H9 (cell line): ENCODE data around the gene ZNF654. TPM values are rescaled to one million over a fixed set of nuclear protein-coding genes. Genes with fewer than 3 reads are reported as not detected.

Experiments
- DNase-seq: peaks from one replicate; pipeline ENCODE4 v3.0.0-alpha.2; 2017
- H2AFZ ChIP-seq: one replicate; pipeline ENCODE4 v1.6.1; 2013; ENCODE audit warnings: mild to moderate bottlenecking, low read length, control low read depth, moderate library complexity
- H2AK5ac ChIP-seq: 2 replicates; pipeline ENCODE4 v1.6.1; 2013; ENCODE audit warnings: low read length, control low read depth, mixed read lengths; ENCODE audit not compliant: insufficient read length
- H2BK120ac ChIP-seq: one replicate; pipeline ENCODE4 v1.6.1; 2013; ENCODE audit warnings: low read depth, mild to moderate bottlenecking, low read length, control low read depth, inconsistent platforms; ENCODE audit not compliant: poor library complexity, severe bottlenecking
- H2BK12ac ChIP-seq: 2 replicates; pipeline ENCODE4 v1.6.1; 2013; ENCODE audit warnings: low read length, control low read depth, mixed read lengths, low read depth; ENCODE audit not compliant: insufficient read length
- H2BK15ac ChIP-seq: 2 replicates; pipeline ENCODE4 v1.6.1; 2013; ENCODE audit warnings: low read depth, low read length, control low read depth
- H2BK20ac ChIP-seq: one replicate; pipeline ENCODE4 v1.6.1; 2013; ENCODE audit warnings: low read depth, mild to moderate bottlenecking, low read length, control low read depth, inconsistent platforms; ENCODE audit not compliant: poor library complexity, severe bottlenecking
- H2BK5ac ChIP-seq: 2 replicates; pipeline ENCODE4 v1.6.1; 2013; ENCODE audit warnings: low read length, control low read depth, mixed read lengths; ENCODE audit not compliant: insufficient read length
- H3K14ac ChIP-seq: 2 replicates; pipeline ENCODE4 v1.6.1; 2013; ENCODE audit warnings: low read length, control low read depth; ENCODE audit not compliant: insufficient read depth
- H3K18ac ChIP-seq: 2 replicates; pipeline ENCODE4 v1.6.1; 2013; ENCODE audit warnings: low read depth, mild to moderate bottlenecking, mixed read lengths, low read length, control low read depth; ENCODE audit not compliant: insufficient read length
- H3K23ac ChIP-seq: 2 replicates; pipeline ENCODE4 v1.6.1; 2013; ENCODE audit warnings: low read length, control low read depth, mixed read lengths, low read depth; ENCODE audit not compliant: insufficient read length
- H3K23me2 ChIP-seq: 2 replicates; pipeline ENCODE4 v1.6.1; 2013; ENCODE audit warnings: low read depth, mild to moderate bottlenecking, mixed read lengths, low read length, control low read depth; ENCODE audit not compliant: insufficient read length, poor library complexity, severe bottlenecking
- H3K27ac ChIP-seq: 2 replicates; pipeline ENCODE4 v1.5.1; 2013; ENCODE audit warnings: low read length, control low read depth, mixed read lengths, low read depth; ENCODE audit not compliant: insufficient read length
- H3K27me3 ChIP-seq: 2 replicates; pipeline ENCODE4 v1.6.1; 2013; ENCODE audit warnings: low read length, control low read depth, inconsistent platforms; ENCODE audit not compliant: insufficient read depth
- H3K4ac ChIP-seq: 2 replicates; pipeline ENCODE4 v1.6.1; 2013; ENCODE audit warnings: low read depth, mild to moderate bottlenecking, control low read depth, inconsistent platforms, low read length, moderate library complexity
- H3K4me1 ChIP-seq: 2 replicates; pipeline ENCODE4 v1.6.1; 2013; ENCODE audit warnings: low read length, control low read depth, inconsistent platforms; ENCODE audit not compliant: insufficient read depth
- H3K4me2 ChIP-seq: 2 replicates; pipeline ENCODE4 v1.6.1; 2013; ENCODE audit warnings: low read length, control low read depth, mixed read lengths; ENCODE audit not compliant: insufficient read length, insufficient read depth
- H3K56ac ChIP-seq: 2 replicates; pipeline ENCODE4 v1.6.1; 2013; ENCODE audit warnings: low read depth, mild to moderate bottlenecking, mixed read lengths, low read length, control low read depth; ENCODE audit not compliant: insufficient read length
- H3K79me1 ChIP-seq: 2 replicates; pipeline ENCODE4 v1.6.1; 2013; ENCODE audit warnings: low read depth, mild to moderate bottlenecking, moderate library complexity, low read length, control low read depth, inconsistent platforms; ENCODE audit not compliant: insufficient read depth, poor library complexity, severe bottlenecking
- H3K79me2 ChIP-seq: 2 replicates; pipeline ENCODE4 v1.6.1; 2013; ENCODE audit warnings: low read length, control low read depth, inconsistent platforms; ENCODE audit not compliant: insufficient read depth
- H3K9ac ChIP-seq: 2 replicates; pipeline ENCODE4 v1.6.1; 2013; ENCODE audit warnings: low read length, control low read depth, mixed read lengths; ENCODE audit not compliant: insufficient read length; ENCODE audit errors: extremely low read depth
- H3K9me3 ChIP-seq: one replicate; pipeline ENCODE4 v1.6.1; 2013; ENCODE audit warnings: low read depth, low read length, inconsistent platforms; ENCODE audit not compliant: control insufficient read depth
- H3T11ph ChIP-seq: one replicate; pipeline ENCODE4 v1.6.1; 2013; ENCODE audit warnings: mild to moderate bottlenecking, low read length, control low read depth, inconsistent platforms
- H4K20me1 ChIP-seq: one replicate; pipeline ENCODE4 v1.6.1; 2013; ENCODE audit not compliant: control insufficient read depth, insufficient read length, insufficient read depth
- H4K5ac ChIP-seq: 2 replicates; pipeline ENCODE4 v1.6.1; 2013; ENCODE audit warnings: low read depth, mild to moderate bottlenecking, mixed read lengths, low read length, control low read depth; ENCODE audit not compliant: insufficient read length
- H4K8ac ChIP-seq: replicated peaks from 2 replicates; pipeline ENCODE4 v1.6.1; 2013; ENCODE audit warnings: low read length, control low read depth, mixed read lengths, low read depth; ENCODE audit not compliant: insufficient read length
- H4K91ac ChIP-seq: 2 replicates; pipeline ENCODE4 v1.6.1; 2013; ENCODE audit warnings: low read depth, mild to moderate bottlenecking, moderate library complexity, mixed read lengths, low read length, control low read depth; ENCODE audit not compliant: insufficient read length
- H3K27ac Mint-ChIP-seq, 3 experiments: 2 replicates in 2 of 3; 3 replicates in 1 of 3; pipeline ENCODE4 v1.8.0; 2020 to 2021; ENCODE audit warnings: mixed read lengths in 3 of 3, mild to moderate bottlenecking in 1 of 3, moderate library complexity in 1 of 3
- H3K27me3 Mint-ChIP-seq: 2 replicates; pipeline ENCODE4 v1.8.0; 2021; ENCODE audit warnings: low read depth, mild to moderate bottlenecking, moderate library complexity, mixed read lengths
- H3K36me3 Mint-ChIP-seq, 3 experiments: 2 replicates in 2 of 3; 3 replicates in 1 of 3; pipeline ENCODE4 v1.8.0; 2020 to 2021; ENCODE audit warnings: low read depth in 3 of 3, mixed read lengths in 3 of 3; ENCODE audit not compliant: insufficient read depth in 1 of 3
- H3K4me1 Mint-ChIP-seq, 2 experiments: 2 replicates each; pipeline ENCODE4 v1.8.0; 2020; ENCODE audit warnings: mixed read lengths in 2 of 2
- H3K4me3 Mint-ChIP-seq, 2 experiments: 2 replicates in 1 of 2; 3 replicates in 1 of 2; pipeline ENCODE4 v1.8.0; 2020 to 2021; ENCODE audit warnings: mild to moderate bottlenecking in 2 of 2, mixed read lengths in 2 of 2, moderate library complexity in 1 of 2
- H3K9me3 Mint-ChIP-seq, 2 experiments: 2 replicates in 1 of 2; 3 replicates in 1 of 2; pipeline ENCODE4 v1.8.0; 2020; ENCODE audit warnings: mild to moderate bottlenecking in 2 of 2, mixed read lengths in 2 of 2, moderate library complexity in 1 of 2
- CTCF ChIP-seq: fragments of 200-600 bp; sonication (generic); conservative IDR thresholded peaks from 3 replicates; pipeline ENCODE4 v1.8.0; 2021; ENCODE audit warnings: antibody characterized with exemption, mild to moderate bottlenecking
- WGBS: extraction: QIAGEN DNeasy Blood & Tissue Kit; methylation state at CpG from one replicate; pipeline ENCODE4 v1.1.7; 2013; ENCODE audit warnings: missing lambda C conversion rate, low lambda C conversion rate, mixed read lengths; ENCODE audit not compliant: insufficient read length; ENCODE audit errors: extremely low coverage; 5-methylcytosine and 5-hydroxymethylcytosine counted together
- total RNA-seq: library from RNA; stranded (reverse); gene quantifications from 2 replicates; pipeline ENCODE4 v1.2.1, GENCODE V29; 2021

ZNF654 gene
- total RNA-seq, 1 experiment from 2014 or later: 8.7 TPM

- H3K4ac ChIP-seq: no peak overlapping the region
- no peak overlapping the region for H2AK5ac ChIP-seq
- H3K9ac ChIP-seq: no peak overlapping the region
- no peak overlapping the region for H4K91ac ChIP-seq
- TF ChIP-seq CTCF: no peak
- no peak overlapping the region for H2BK120ac ChIP-seq
- no peaks in the 10 kb centered on the region for H3K79me1 ChIP-seq
- H3K56ac ChIP-seq: no peak overlapping the region
- H3K9me3 Mint-ChIP-seq: peaks cover 0 to 7% of the 10 kb centered on the region in 2 experiments; a peak in 3 of 5 replicates
- H3K4me2 ChIP-seq: no peak overlapping the region
- H3K27me3 ChIP-seq: no peaks in the 10 kb centered on the region
- H3K23ac ChIP-seq: no peak overlapping the region
- H2BK12ac ChIP-seq: no peak overlapping the region
- no peak overlapping the region for H2BK20ac ChIP-seq
- H3K4me1 ChIP-seq: no peaks in the 10 kb centered on the region
- no peaks in the 10 kb centered on the region for H3K27me3 Mint-ChIP-seq
- H3K18ac ChIP-seq: no peak overlapping the region
- H4K5ac ChIP-seq: no peak overlapping the region
- no peaks in the 10 kb centered on the region for H4K20me1 ChIP-seq
- DNase-seq: no peak
- no peak overlapping the region for H4K8ac ChIP-seq
- no peak overlapping the region for H3K14ac ChIP-seq
- peaks cover 0 to 5% (median 3%) of the 10 kb centered on the region in 3 experiments; a peak in 4 of 7 replicates for H3K36me3 Mint-ChIP-seq
- no peak overlapping the region for H2BK5ac ChIP-seq
- no peak overlapping the region for H3T11ph ChIP-seq
- no peak overlapping the region for H2BK15ac ChIP-seq
- no peak overlapping the region for H2AFZ ChIP-seq
- no peaks in the 10 kb centered on the region for H3K23me2 ChIP-seq
- WGBS: no CpG with 5 or more reads among the region's 2 CpGs
- H3K9me3 ChIP-seq: no peaks in the 10 kb centered on the region
- H3K27ac Mint-ChIP-seq: no peak overlapping the region; a peak in 1 of 7 replicates
- no peak overlapping the region for H3K4me3 Mint-ChIP-seq
- no peaks in the 10 kb centered on the region for H3K4me1 Mint-ChIP-seq
- no peaks in the 10 kb centered on the region for H3K79me2 ChIP-seq
- H3K27ac ChIP-seq: no peak overlapping the region
Observed at GRCh38 chr3:88075497-88075896, 16.4 kb downstream of the ZNF654 start.
